GM12864 (cell line): Measurements from ENCODE around the gene MACROD2.

Source experiments
- DNase-seq: peaks from one replicate; pipeline ENCODE4 v3.0.0-alpha.2; 2011; ENCODE audit warnings: low read depth
- H3K4me3 ChIP-seq: 2 replicates; pipeline ENCODE4 v1.5.1; 2011; ENCODE audit warnings: mild to moderate bottlenecking, low read depth, low read length, control low read depth
- TF ChIP-seq, protein P1 (sequence below): IDR thresholded peaks from 2 replicates; pipeline ENCODE4 v1.5.1; 2011; ENCODE audit warnings: low read depth, mild to moderate bottlenecking, moderate library complexity, low read length, control low read depth, inconsistent platforms; ENCODE audit errors: missing control alignments

The MACROD2 gene

DNA sequence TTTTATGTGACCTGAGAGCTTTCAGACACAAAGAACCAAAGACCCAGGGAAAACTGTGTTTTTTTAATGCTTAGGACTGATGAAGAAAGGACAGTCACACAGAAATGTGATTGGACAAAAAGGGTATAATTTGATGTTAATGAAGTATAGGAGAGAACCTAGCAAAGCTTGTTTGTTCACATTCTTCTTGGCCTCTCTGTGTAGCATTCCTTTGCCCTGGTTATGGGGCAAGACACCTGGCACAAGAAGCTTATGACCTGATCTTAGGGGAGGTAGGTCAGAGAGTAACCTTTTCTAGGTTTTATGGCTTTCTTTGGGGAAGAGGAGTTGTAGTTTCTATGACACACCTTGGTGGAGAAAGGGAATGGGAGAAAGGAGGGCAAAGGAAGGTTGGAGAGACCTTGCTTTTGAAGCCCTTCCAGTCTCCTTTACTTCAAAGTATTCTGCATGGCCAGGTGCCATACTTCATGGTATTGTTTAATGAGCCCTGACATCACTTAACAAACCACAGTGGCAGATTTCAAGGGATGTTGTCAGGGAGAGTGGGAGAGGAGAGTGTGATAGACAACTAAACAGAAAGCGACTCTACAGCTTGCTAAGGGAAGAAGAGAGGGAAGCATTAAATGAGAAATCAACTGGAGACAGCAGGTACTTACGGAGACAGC, 1043.9 kb downstream of the MACROD2 start:
- no peak overlapping the region for H3K4me3 ChIP-seq
- no peak for DNase-seq
- TF ChIP-seq, protein P1, sequence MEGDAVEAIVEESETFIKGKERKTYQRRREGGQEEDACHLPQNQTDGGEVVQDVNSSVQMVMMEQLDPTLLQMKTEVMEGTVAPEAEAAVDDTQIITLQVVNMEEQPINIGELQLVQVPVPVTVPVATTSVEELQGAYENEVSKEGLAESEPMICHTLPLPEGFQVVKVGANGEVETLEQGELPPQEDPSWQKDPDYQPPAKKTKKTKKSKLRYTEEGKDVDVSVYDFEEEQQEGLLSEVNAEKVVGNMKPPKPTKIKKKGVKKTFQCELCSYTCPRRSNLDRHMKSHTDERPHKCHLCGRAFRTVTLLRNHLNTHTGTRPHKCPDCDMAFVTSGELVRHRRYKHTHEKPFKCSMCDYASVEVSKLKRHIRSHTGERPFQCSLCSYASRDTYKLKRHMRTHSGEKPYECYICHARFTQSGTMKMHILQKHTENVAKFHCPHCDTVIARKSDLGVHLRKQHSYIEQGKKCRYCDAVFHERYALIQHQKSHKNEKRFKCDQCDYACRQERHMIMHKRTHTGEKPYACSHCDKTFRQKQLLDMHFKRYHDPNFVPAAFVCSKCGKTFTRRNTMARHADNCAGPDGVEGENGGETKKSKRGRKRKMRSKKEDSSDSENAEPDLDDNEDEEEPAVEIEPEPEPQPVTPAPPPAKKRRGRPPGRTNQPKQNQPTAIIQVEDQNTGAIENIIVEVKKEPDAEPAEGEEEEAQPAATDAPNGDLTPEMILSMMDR, result no peak

DNA sequence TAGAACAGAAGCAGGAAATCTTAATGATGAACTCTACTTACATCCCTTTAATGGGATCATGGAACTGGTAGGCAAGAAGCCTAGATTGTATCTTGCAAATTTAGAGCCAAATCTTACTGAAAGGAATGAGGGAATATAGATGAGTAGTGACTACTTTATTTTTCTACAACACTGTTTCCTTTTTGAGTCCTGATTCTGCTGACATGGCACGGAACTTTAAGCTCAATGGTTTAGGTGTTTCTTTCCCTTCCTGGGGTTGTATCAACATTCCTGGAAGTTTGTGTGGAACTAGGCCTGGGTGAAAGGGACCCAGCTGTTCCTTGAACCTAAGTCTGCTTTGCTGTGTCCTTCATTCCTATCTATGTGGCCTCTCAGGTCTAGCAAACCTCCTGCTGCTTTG, 1047.4 kb downstream of the MACROD2 start:
- TF ChIP-seq, protein P1, result no peak
- H3K4me3 ChIP-seq, result no peak overlapping the region
- no peak for DNase-seq

DNA sequence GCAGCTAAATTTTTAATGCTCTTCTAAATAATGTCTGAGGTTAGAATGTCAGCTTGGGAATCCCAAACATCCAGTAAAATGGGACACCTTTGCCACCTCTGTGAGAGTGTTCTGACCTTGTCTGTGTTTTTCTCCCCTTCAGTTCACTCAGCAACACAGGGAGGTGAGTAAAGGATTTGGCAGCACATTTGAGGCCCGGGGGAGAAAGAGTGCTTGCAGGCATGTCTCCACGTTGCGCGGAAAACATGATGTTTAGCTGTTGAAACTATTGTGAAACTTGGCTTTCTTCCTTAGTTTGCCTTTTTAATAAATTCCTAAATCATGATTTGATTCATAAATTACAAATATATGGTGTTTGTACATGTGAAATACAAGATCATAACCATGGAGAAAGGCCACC, 1049.9 kb downstream of the MACROD2 start:
- H3K4me3 ChIP-seq, result no peak overlapping the region
- TF ChIP-seq, protein P1, result no peak
- DNase-seq, result no peak

GRCh38 chr20:15047042-15047441, 1051.7 kb downstream of the MACROD2 start:
- no peak overlapping the region for H3K4me3 ChIP-seq
- no peak for DNase-seq
- TF ChIP-seq, protein P1, result no peak

DNA sequence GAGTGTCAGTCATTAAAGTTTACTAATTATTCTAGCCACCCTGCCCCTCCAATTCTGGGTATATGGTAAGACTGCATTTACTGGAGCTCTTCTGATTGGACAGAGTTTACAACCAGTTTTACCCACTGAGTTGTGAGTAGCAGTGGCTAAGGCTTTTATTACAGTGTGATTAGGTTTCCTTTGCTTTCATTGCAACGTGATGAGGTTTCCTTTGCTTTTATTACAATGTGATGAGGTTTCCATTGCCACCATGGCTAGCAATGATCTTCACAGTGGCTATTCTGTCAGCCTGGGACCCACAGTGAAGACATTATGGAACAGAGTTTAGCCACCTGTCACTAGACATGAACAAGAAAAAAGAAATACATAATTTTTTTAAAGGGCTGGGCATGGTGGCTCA, 1052.3 kb downstream of the MACROD2 start:
- no peak for DNase-seq
- no peak overlapping the region for H3K4me3 ChIP-seq
- TF ChIP-seq, protein P1, result no peak

DNA sequence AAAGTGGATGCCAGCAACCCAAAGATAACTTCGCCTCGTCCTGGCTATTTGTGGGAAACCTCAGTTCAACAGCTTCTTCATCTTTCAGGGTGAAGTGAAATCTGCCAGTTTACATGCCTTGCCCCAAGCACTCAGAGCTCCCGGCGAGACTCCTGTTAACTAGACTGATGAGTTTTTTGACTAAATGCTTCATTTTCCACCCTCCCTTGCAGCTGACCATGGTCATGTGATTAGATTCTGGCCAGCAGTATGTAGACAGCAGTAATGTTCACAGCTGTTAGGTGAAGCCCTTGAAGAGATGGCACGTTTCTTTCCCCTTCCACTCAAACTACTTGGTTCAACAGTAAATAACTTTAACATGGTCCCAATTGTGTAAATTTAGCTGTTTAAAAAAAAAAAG, 1060.9 kb downstream of the MACROD2 start:
- no peak for DNase-seq
- no peak overlapping the region for H3K4me3 ChIP-seq
- TF ChIP-seq, protein P1, result no peak

DNA sequence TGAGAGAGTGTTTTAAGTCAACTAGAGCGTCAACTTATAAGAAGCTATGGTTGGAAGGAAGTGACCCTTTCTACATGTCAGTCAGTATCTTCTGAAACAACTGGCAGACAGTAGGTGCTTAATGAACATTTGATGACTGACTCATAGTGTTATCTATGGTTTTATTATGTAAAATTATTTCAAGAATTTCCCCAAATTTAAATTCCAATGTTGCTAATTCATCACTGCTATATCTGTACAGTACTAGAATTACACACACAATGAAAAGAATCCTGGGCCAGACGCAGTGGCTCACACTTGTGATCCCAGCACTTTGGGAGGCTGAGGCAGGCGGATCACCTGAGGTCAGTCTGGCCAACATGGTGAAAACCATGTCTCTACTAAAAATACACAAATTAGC, 1063.5 kb downstream of the MACROD2 start:
- no peak overlapping the region for H3K4me3 ChIP-seq
- no peak for DNase-seq
- TF ChIP-seq, protein P1, result no peak
